ENCODE results near the gene PLEKHM3.

Gene PLEKHM3

DNA sequence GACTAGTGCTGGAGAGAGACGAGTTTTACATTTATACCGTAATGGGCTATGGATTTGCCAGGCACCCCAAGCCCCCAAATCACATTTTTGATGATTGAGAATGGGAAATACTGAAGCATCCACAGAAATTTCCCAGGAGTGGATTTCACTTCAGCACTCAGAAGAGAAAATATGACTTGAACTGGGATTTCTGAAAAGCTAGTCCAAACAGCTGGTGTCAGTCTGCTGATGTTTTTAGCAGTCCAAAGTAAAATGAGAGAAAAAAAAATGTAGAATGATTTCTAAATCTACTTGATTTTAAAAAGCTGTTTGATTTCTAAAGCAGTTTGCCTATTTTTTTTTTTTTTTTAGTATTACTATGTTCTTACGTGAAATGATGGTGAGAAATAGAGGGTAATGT, 105.0 kb downstream of the PLEKHM3 start:
- Histone ChIP-seq H4K20me1 (ENCODE audit: insufficient read depth, low read length) (no peaks in the 10 kb centered on the region), H2AFZ (ENCODE audit: low read depth, low read length) (no peak overlapping the region), H3K27me3 (ENCODE audit: low read depth, low read length) (no peaks in the 10 kb centered on the region), H3K9ac (ENCODE audit: low read length) (no peak overlapping the region), H3K9me3 (ENCODE audit: insufficient read depth, low read length) (no peaks in the 10 kb centered on the region), H3K4me1 (ENCODE audit: low read length) (no peaks in the 10 kb centered on the region), H3K4me2 (ENCODE audit: low read length) (no peak overlapping the region), H3K79me2 (ENCODE audit: low read length) (no peaks in the 10 kb centered on the region), H3K27ac (ENCODE audit: low read length) (no peak overlapping the region), H3K4me3 (ENCODE audit: low read length) (no peak overlapping the region), H3K36me3 (replicated peaks; ENCODE audit: low read depth, low read length) (no peaks in the 10 kb centered on the region)
- TF ChIP-seq, protein P1, sequence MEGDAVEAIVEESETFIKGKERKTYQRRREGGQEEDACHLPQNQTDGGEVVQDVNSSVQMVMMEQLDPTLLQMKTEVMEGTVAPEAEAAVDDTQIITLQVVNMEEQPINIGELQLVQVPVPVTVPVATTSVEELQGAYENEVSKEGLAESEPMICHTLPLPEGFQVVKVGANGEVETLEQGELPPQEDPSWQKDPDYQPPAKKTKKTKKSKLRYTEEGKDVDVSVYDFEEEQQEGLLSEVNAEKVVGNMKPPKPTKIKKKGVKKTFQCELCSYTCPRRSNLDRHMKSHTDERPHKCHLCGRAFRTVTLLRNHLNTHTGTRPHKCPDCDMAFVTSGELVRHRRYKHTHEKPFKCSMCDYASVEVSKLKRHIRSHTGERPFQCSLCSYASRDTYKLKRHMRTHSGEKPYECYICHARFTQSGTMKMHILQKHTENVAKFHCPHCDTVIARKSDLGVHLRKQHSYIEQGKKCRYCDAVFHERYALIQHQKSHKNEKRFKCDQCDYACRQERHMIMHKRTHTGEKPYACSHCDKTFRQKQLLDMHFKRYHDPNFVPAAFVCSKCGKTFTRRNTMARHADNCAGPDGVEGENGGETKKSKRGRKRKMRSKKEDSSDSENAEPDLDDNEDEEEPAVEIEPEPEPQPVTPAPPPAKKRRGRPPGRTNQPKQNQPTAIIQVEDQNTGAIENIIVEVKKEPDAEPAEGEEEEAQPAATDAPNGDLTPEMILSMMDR (IDR thresholded peaks at IDR 0.05; ENCODE audit: low read depth, low read length) = no peak
- no peak for TF ChIP-seq EZH2phosphoT487 (IDR thresholded peaks at IDR 0.05; ENCODE audit: low read depth)

DNA sequence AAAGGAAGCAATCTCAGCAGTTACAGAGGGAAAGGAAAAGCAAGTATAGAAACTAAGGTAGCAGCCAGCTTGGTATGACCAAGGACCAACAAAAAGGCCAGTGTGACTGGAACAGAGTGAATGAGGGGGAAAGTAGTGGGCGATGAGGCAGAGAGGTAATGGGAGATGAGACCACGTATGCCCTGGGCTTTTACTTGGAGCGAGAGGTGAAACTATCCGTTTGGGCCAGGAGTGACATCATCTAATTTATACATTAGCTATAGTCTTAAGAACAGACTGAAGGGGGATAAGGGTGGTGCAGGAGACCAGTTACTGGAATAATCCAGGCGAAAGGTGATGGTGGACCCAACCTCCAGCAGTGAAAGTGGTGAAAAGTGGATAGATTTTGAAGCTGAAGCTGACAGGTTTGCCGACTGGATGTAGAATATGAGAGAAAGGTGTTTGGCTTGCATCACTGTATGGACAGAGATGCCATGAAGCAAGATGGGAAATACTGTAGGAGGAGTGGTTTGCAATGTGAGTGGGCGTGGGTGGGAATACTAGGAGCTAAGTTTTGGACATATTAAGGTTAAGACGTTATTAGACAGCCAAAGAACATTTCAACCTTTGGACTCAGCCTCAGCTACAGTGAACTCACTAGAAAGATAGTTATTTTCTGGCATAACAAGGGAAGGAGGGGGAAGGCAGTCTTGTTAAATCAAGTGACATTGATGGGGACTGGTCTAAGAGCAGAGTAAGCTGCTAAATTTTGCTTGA, 106.0 kb downstream of the PLEKHM3 start:
- no peak overlapping the region for H2AFZ ChIP-seq (ENCODE audit: low read depth, low read length)
- no peaks in the 10 kb centered on the region for H3K36me3 ChIP-seq (replicated peaks; ENCODE audit: low read depth, low read length)
- no peaks in the 10 kb centered on the region for H3K27me3 ChIP-seq (ENCODE audit: low read depth, low read length)
- H3K9ac ChIP-seq (ENCODE audit: low read length) = no peak overlapping the region
- no peaks in the 10 kb centered on the region for H3K9me3 ChIP-seq (ENCODE audit: insufficient read depth, low read length)
- no peak overlapping the region for H3K27ac ChIP-seq (ENCODE audit: low read length)
- no peaks in the 10 kb centered on the region for H3K4me1 ChIP-seq (ENCODE audit: low read length)
- H4K20me1 ChIP-seq (ENCODE audit: insufficient read depth, low read length) = no peaks in the 10 kb centered on the region
- H3K79me2 ChIP-seq (ENCODE audit: low read length) = no peaks in the 10 kb centered on the region
- H3K4me2 ChIP-seq (ENCODE audit: low read length) = no peak overlapping the region
- no peak overlapping the region for H3K4me3 ChIP-seq (ENCODE audit: low read length)
- no peak for TF ChIP-seq EZH2phosphoT487 (IDR thresholded peaks at IDR 0.05; ENCODE audit: low read depth)
- TF ChIP-seq, protein P1 (IDR thresholded peaks at IDR 0.05; ENCODE audit: low read depth, low read length) = no peak

DNA sequence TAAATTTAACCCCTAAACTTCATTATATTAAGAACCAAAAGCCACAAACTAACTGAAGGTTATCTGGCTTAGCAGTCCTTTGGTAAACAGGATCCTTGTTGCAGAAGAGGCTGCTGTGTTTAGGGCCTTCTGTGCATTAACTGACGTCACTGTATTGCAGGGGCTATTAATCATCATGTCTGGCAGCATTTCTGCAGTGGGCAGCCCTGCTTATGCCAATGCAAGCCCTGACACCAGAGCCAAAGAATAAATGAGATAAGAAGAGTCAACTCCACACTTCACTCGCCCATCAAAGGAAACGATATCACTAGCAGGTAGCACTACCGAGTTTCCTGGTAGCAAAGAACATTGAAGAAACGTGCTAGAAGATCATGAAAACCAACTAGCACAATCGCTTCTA, 110.6 kb downstream of the PLEKHM3 start:
- Histone ChIP-seq H4K20me1 (ENCODE audit: insufficient read depth, low read length) (no peaks in the 10 kb centered on the region), H3K36me3 (replicated peaks; ENCODE audit: low read depth, low read length) (no peaks in the 10 kb centered on the region), H3K27ac (ENCODE audit: low read length) (no peak overlapping the region), H3K79me2 (ENCODE audit: low read length) (no peaks in the 10 kb centered on the region), H2AFZ (ENCODE audit: low read depth, low read length) (no peak overlapping the region), H3K4me3 (ENCODE audit: low read length) (no peak overlapping the region), H3K9me3 (ENCODE audit: insufficient read depth, low read length) (no peaks in the 10 kb centered on the region), H3K27me3 (ENCODE audit: low read depth, low read length) (no peaks in the 10 kb centered on the region), H3K4me2 (ENCODE audit: low read length) (no peak overlapping the region), H3K4me1 (ENCODE audit: low read length) (no peaks in the 10 kb centered on the region), H3K9ac (ENCODE audit: low read length) (no peak overlapping the region)
- no peak for TF ChIP-seq EZH2phosphoT487 (IDR thresholded peaks at IDR 0.05; ENCODE audit: low read depth)
- TF ChIP-seq, protein P1 (IDR thresholded peaks at IDR 0.05; ENCODE audit: low read depth, low read length) = no peak

DNA sequence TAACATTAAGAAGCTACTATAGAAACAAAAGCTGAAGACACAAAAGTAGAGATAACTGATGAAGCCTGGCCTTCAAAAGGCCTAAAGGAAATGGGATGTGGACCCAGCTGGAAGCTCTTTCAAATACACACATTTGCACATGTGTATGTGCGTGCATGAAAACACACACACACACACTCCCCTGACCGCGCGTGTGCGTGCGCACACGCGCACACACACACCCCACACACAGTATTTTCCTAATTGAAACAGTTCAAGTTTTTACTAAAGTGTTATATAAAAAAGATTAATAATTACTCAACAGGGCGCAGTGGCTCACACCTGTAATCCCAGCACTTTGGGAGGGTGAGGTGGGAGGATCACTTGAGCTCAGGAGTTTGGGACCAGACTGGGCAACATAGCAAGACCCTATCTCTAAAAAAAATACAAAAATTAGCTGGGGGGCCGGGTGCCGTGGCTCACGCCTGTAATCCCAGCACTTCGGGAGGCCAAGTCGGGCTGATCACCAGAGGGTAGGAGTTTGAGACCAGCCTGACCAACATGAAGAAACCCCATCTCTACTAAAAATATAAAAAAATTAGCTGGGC, 111.5 kb downstream of the PLEKHM3 start:
- H3K9me3 ChIP-seq (ENCODE audit: insufficient read depth, low read length) = no peaks in the 10 kb centered on the region
- H3K27me3 ChIP-seq (ENCODE audit: low read depth, low read length) = no peaks in the 10 kb centered on the region
- no peaks in the 10 kb centered on the region for H4K20me1 ChIP-seq (ENCODE audit: insufficient read depth, low read length)
- no peak overlapping the region for H3K9ac ChIP-seq (ENCODE audit: low read length)
- H3K4me2 ChIP-seq (ENCODE audit: low read length) = no peak overlapping the region
- H2AFZ ChIP-seq (ENCODE audit: low read depth, low read length) = no peak overlapping the region
- no peak overlapping the region for H3K27ac ChIP-seq (ENCODE audit: low read length)
- H3K36me3 ChIP-seq (replicated peaks; ENCODE audit: low read depth, low read length) = no peaks in the 10 kb centered on the region
- TF ChIP-seq, protein P1 (IDR thresholded peaks at IDR 0.05; ENCODE audit: low read depth, low read length) = no peak
- TF ChIP-seq EZH2phosphoT487 (IDR thresholded peaks at IDR 0.05; ENCODE audit: low read depth) = no peak
- no peak overlapping the region for H3K4me3 ChIP-seq (ENCODE audit: low read length)
- H3K79me2 ChIP-seq (ENCODE audit: low read length) = no peaks in the 10 kb centered on the region
- no peaks in the 10 kb centered on the region for H3K4me1 ChIP-seq (ENCODE audit: low read length)

All from OCI-LY3 (cell line).